GM19238 (cell line): Measurements from ENCODE around the gene RMC1.
A peak's percentile ranks its signal among the peaks of the same experiment; 100 is the strongest.
"Not testable (repeated sequence)": the region's sequence is repeated elsewhere in the genome, so short reads cannot be mapped to it uniquely, and the experiment has no call there.

Experiments
- DNase-seq: peaks from one replicate; pipeline ENCODE4 v3.0.0; 2011; ENCODE audit warnings: low spot score; ENCODE audit not compliant: insufficient read length

The RMC1 gene

DNA sequence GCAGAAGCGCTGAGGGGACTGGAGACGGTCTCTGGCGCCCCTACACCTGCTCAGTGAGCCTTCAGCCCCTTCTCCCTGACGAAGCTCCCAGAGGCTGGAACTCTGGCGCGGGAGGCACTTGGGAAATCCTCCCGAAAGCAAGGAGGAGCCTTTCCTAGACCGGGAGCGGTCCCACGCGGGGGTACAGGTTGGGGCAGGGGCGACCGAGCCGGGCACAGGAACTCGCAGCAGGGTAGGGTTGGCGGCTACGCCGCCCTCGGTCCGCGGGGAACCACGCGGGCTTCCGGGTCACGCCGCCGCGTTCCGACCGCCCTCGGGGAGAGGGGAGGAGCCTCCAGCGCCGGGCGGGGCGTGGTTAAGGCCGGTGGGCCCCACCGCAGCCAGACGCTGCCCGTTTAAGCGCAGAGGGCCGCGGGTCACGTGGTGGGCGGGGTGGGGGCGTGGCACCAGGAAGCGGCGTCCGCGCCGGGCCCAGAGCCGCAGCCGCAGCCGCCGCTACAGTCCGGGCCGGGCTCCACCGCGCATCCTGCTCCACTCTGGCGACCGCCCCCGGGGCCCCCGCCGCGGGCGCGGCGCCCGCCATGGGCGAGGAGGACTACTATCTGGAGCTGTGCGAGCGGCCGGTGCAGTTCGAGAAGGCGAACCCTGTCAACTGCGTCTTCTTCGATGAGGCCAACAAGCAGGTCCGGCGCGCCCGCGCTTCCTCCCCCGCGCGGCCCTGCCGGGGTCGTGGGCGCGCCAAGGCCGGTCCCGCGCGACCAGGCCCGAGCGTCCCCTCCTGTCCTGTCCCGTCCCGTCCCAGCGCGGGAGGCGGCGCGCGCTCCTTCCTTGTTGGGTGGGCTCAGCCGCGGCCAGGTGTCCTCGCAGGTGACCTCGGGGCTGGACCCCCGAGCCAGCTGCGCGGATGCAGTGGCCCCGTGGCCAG, at the start of gene RMC1:
Gene RMC1, plus strand, starts transcription at position 474 of the 925 bp plus-strand sequence. Its CDS starts 108 bp downstream, at position 582.
- DNase-seq: peak; percentile 79

DNA sequence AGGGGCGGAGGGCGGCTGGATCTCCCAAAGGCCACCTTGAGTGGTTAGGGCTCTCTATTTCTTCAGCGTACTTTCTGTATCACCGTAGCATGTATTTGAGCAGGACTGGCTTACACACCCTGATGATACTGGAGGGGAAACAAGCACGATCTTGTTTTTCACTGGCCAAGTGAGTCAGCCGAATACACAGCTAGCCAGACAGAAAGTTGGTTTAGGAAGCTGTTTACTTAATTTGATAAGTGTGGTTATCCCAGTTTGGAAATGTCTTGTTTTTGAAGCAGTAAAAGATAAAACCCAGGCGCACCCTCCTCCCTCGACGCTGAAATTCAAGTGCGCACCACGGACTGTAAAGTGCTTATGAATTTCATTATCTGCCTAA, 49.6 kb upstream of the RMC1 start:
- no peak for DNase-seq

DNA sequence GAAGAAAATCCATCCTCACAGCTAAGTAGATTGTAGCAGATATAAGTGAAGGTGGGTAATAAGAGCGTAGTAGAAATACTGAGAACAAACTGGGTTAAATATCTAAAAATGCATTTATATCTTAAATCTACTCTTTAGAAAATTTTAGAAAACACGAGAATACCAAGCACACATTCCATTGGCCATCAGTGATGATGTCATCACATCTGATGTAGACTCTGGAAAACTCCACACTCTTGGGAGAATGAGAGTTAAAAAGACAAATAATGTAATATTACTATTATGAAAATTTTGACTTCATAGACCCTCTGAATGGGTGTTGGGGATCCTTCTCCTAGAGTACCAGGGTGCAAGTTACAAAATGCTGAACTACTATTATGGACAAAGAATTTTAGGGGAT, 46.5 kb upstream of the RMC1 start:
- no peak for DNase-seq

GRCh38 chr18:23458830-23459529, 44.3 kb upstream of the RMC1 start:
- no peak for DNase-seq

GRCh38 chr18:23459530-23459921, 43.8 kb upstream of the RMC1 start:
- no peak for DNase-seq

- DNase-seq: no peak
Measured at GRCh38 chr18:23460285-23461273, 42.7 kb upstream of the RMC1 start.

GRCh38 chr18:23462876-23463275, 40.4 kb upstream of the RMC1 start:
- no peak for DNase-seq

DNA sequence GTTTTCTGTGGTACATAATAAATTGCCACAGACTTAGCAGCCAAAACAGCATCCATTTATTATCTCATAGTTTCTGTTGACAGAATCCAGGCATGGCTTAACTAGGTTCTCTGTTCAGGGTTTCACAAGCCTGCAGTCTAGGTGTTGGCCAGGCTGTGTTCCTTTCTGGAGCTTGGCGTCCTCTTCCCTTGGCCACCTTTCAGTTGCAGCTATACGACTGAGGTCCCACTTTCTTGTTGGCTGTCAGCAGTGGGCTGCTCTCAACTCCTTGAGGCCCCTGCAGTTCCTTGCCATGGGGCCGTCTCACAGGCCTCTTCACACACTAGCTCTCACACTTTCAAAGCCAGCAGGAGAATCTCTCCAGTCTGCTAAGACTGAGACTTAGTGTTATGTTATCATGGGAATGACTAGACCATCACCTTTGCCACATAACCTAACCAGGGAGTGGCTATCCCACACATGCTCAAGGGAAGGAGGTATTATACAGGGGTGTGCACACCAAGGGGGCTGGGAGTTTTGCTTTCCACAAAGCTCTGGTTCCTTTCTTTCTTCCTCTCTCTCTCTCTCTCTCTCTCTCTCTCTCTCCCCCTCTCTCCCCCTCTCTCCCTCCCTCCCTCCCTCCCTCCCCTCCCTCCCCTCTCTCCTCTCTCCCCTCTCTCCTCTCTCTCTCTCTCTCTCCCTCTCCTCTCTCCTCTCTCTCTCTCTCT, 34.4 kb upstream of the RMC1 start:
- no peak for DNase-seq

DNA sequence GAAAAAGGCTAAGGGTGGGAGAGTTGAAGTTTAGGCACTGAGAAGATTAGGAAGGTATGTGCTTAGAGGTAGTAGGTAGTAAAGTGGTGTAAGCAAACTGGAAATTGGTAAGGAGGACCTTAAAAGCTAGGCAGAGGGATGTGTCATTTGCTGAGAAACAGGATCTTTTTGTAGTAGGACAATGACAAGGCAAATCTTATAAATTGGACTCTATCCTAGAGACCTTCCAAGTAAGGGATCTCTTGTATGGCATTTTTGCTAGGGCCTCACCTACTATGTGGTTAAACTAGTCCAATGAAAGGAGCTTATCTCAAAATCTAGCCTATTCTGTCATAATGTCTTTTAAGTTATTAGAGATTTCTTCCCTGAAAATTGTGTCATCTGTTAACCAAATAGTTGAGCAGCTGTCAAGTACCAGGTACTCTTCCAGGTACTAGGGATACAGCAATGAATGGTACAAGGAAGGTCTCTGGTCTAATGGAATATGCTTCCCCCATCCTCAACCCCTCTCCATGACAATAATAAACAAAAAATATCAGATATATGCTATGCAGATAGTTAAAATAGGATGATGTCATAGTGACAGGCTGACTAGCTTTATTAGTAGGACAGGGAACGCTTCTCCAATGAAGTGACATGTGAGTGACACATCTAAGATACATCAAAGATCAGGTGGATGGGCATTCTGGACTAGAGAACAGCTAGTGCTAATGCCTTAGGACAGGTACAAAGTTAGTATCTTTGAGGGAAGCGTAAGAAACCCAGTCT, 32.5 kb upstream of the RMC1 start:
- DNase-seq: no peak

- no peak for DNase-seq
Measured at GRCh38 chr18:23471486-23471885, 31.8 kb upstream of the RMC1 start.

- DNase-seq: no peak
Measured at GRCh38 chr18:23479829-23480505, 23.3 kb upstream of the RMC1 start.

DNA sequence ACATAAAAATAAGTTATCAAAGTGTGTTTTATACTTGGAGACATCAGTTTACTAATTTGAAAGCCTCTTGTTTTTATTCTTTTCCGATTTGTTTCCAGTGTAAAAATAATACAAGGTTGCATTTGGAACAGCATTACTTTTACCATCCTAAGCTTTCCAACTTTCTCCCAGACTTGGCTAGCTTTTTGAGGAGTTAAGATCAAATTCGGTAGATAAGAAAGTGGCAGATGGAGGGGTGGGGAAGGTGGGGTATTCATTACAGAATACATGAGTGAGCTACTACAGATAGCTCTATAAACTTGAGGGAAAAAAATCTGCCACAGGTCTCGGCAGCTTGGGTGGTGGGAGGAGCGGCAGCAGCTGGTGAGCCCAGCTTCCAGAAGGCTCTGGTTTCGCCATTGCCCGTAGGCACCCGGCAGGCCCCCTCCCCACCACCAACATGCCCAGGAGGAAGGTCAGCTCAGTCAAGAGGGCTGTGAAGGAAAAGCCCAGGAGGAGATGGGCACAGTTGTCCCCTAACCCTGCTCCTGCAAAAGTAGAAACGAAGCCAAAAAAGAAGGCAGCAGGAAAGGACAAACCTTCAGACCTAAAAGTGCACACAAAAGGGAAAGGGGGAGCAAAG, 18.6 kb upstream of the RMC1 start:
- DNase-seq: no peak

GRCh38 chr18:23485386-23485785, 17.9 kb upstream of the RMC1 start:
- DNase-seq: no peak

DNA sequence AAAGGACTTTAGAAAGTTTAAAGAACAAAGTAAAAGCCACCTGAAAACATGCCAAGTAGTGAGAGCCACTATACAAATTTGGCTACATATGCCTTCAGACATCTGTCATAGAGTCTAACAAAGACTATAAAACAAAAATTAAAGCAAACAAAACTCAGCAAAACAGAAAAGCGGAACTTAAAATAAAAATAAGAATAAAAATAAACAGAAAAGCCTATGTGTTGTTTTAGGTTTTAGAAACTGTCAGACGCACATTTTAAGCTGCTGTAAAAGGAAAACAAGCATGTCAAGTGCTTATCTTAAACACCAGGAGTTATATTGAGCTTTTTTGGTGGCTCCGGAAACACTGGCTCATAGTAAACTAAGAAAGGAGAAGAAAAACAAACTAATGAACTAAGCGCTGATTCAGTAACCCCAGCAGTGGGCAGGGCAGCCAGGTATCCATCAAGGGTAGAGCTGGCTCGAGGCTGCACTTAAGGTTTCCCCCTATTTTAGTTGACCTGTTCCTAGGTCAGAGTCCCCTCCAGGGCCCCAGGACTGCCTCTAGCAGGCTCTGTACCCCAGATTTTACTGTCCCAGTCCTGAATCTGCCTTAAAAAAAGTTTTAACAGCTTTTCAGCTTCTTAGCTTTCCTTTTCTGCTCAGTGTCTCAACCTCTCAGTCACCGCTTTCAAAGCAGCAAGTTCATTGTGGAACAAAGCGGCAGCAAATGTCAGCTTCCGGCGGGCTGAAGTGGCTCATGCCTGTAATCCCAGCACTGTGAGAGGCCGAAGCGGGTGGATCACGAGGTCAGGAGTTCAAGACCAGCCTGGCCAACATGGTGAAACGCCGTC, 15.4 kb upstream of the RMC1 start:
- DNase-seq: no peak

DNA sequence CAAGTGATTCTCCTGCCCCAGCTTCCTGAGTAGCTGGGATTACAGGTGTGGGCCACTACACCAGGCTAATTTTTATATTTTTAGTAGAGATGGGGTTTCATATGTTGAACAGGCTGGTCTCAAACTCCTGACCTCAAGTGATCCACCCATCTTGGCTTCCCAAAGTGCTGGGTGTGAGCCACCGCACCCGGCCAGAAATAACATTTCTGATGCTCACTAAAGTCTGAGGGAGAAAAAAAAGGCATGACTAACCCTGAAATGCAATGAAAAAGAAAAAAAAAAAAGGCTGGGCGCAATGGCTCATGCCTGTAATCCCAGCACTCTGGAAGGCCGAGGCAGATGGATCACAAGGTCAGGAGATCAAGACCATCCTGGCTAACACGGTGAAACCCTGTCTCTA, 13.7 kb upstream of the RMC1 start:
- not testable (repeated sequence) for DNase-seq

GRCh38 chr18:23493654-23494053, 9.7 kb upstream of the RMC1 start:
- no peak for DNase-seq

DNA sequence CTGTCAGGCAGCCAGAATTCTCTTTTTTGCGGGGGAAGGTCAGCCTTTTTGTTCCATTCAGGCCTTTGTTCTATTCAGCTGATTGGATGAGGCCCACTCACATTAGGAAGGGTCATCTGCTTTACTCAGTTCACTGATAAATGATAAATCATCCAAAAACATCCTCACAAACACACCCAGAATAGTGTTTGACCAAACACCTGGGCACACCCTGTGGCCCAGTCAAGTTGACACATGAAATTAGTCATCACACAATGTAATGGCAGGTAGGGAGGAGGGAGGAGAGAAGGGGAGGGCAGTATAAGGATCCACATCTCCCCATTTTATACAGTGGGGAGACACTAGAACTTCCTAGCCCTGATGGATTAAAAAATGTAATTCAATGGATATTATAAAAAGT, 8.3 kb upstream of the RMC1 start:
- DNase-seq: no peak
